ENCODE results near the gene CYS1.

GRCh38 chr2:10026940-10027569 is 53.2 kb downstream of the CYS1 start:
- TF ChIP-seq CTCF (IDR thresholded peaks at IDR 0.05; ENCODE audit: low read length) (no peak), EZH2 (IDR thresholded peaks at IDR 0.05; ENCODE audit: borderline replicate concordance, low read length) (no peak)

Measured in OCI-LY1 (cell line).